ENCODE results near the gene ZNF408. TPM values are rescaled to one million over a fixed set of nuclear protein-coding genes. Genes with fewer than 3 reads are reported as not detected.
"Not testable (repeated sequence)": the region's sequence is repeated elsewhere in the genome, so short reads cannot be mapped to it uniquely, and the experiment has no call there.

Gene ZNF408
- total RNA-seq, 1 donor from 2014 or later, result 14.1 TPM

DNA sequence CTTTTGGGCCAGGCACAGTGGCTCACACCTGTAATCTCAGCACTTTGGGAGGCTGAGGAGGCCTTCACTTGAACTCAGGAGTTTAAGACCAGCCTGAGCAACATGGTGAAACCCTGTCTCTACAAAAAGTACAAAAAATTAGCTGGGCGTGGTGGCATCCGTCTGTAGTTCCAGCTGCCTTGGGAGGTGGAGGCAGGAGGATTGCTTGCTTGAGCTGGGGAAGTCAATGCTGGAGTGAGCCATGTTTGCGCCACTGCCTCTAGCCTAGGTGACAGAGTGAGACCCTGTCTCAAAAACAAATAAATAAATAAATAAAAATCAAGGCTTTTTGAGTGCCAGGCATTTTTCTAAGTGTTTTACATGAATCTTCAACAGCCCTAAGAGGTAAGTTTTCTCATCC, 30.3 kb upstream of the ZNF408 start:
- peaks cover 41% of the 10 kb centered on the region for H3K4me1 Mint-ChIP-seq
- peaks cover 55% of the 10 kb centered on the region for H3K36me3 Mint-ChIP-seq (ENCODE audit: low read depth)
- intact Hi-C loops (cut with micrococcal nuclease), result loop anchor here (2.0 kb wide), 1 partner anchor 30 kb away; the partner anchor contains the start of genes ARHGAP1 and ZNF408
- DNase-seq, H3K4me3 Mint-ChIP-seq, H3K27me3 Mint-ChIP-seq, H3K9me3 Mint-ChIP-seq: not testable (repeated sequence)
- H3K27ac Mint-ChIP-seq, result peak overlapping the region; percentile 90

DNA sequence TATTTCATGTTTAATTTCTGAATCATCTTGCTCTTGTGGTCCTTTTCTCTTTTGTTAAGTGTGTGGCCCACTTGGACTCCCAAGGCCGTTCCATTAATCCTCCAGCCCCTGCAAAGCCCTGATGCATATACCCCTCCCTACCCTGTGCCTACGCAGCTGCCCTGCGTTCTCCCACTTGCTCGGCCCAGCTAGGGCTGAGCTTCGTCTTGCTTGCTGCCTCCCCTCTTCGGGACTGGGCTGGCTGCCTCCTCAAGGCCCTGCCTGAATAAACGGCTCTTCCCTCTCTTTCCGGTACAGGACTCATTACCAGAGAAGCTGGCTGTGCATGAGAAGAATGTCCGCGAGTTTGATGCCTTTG, 28.9 kb upstream of the ZNF408 start:
- no peaks in the 10 kb centered on the region for H3K9me3 Mint-ChIP-seq
- peak overlapping the region; percentile 70 for H3K27ac Mint-ChIP-seq
- peaks cover 46% of the 10 kb centered on the region for H3K4me1 Mint-ChIP-seq
- H3K4me3 Mint-ChIP-seq, result peak overlapping the region; percentile 50
- peaks cover 52% of the 10 kb centered on the region for H3K36me3 Mint-ChIP-seq (ENCODE audit: low read depth)
- intact Hi-C loops (cut with micrococcal nuclease), result loop anchor here (2.0 kb wide), 1 partner anchor 29 kb away; the partner anchor contains the start of genes ARHGAP1 and ZNF408
- no peak for DNase-seq
- no peaks in the 10 kb centered on the region for H3K27me3 Mint-ChIP-seq

DNA sequence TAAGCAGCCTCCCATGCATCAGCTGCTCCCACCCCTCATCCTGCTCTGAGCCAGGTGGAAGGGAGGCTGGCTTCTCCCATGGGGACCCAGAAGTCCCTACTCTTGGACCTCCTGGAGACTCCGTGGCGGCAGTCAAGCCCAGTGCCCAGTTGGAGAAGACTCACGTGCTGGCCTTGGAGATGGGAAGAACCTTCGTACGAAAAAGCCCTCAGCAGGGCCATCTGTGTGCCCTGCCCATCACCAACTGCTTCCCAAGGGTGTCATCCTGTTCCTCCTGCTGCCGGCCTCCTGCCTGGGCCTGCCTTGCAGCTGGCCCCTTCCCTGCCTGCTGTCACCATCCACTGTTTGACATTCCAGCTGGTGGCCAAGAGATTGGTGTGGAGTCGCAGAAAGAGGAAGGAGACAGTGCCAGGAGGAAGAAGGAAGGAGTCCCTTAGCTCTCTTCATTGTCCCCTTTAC, 28.4 kb upstream of the ZNF408 start:
- peak overlapping the region; percentile 79 for H3K27ac Mint-ChIP-seq
- peaks cover 52% of the 10 kb centered on the region for H3K36me3 Mint-ChIP-seq (ENCODE audit: low read depth)
- intact Hi-C loops (cut with micrococcal nuclease), result no loop called here
- peaks cover 48% of the 10 kb centered on the region for H3K4me1 Mint-ChIP-seq
- H3K4me3 Mint-ChIP-seq, result peak overlapping the region; percentile 51
- no peaks in the 10 kb centered on the region for H3K27me3 Mint-ChIP-seq
- no peak for DNase-seq
- H3K9me3 Mint-ChIP-seq, result no peaks in the 10 kb centered on the region

DNA sequence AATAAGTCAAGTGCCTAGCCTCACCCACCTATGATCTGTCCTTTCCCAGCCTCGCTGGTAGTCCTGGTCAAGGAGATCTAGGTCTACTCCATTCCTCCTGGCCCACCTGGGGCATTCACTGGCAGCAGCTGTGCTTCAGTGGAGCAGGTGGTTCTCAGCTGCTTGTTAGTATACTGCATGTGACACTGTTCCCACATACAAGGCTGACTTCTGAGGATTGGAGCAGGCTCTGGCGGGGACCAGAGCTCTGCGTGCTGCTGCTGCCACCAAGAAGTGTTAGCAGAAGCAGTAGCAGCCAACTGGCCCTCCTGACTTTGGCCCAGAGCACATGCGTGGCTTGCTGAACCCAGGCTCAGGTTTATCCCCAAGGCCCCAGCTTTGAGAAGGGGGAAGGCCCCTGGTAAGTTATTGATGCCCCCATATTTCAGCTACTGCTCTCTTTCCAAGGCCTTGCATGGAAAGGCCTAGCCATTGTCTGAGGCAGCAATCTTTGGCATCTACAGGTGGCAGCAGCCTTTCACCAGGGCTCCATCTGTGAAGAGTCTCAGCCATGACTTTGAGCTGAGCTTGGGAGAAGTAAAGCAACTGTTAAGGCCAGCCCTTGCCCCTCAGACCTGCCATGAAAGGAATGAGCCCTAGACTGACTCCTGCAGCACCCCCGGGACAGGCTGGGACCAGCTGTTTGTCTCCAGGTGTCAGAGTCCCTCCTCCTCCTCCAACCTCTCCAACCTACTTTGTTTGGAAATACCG, 26.9 kb upstream of the ZNF408 start:
- Mint-ChIP-seq H3K27ac (no peak overlapping the region), H3K4me3 (no peak overlapping the region), H3K27me3 (no peaks in the 10 kb centered on the region), H3K9me3 (no peaks in the 10 kb centered on the region), H3K4me1 (peaks cover 48% of the 10 kb centered on the region), H3K36me3 (ENCODE audit: low read depth) (peaks cover 50% of the 10 kb centered on the region)
- no peak for DNase-seq
- intact Hi-C loops (cut with micrococcal nuclease), result no loop called here

DNA sequence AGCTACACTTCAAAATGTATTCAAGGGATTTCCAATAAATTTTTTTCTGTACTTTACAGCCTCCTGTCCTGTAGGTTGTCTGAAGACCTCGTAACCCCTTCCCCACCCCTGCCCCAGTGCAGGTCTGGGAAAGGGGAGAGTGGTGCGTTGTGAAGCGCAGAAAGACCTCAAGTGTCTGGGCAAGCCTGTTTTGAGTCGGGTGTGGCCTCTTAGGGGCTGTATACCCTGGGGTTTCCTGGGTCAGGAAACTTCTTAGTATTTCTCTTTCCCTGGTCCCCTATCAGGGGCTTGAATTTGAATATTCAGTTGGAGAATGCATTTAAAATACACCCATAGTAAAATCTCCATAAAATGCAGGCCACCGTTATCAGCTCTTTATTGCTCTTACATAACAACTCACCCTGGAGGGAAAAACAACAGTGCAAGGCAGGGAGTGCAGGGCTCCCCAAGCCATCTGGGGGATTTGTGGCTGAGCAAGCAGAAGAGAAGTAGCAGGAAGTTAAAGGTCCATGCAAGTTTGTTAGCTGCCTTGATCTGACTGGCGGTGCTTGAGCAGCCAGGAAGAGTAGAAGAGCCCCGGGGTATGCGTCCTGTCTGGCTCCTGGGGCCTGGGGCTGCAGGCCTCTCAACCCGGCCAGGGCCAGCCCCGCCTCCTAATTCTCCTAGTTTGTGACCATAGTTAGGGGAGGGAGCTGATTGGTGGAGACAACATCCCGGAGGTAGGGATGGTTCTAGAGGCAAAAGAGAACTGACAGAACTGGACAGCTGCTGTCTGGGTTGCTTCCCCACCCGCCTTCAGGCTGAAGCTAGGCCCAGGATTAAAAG, 26.2 kb upstream of the ZNF408 start:
- Mint-ChIP-seq H3K4me1 (peaks cover 43% of the 10 kb centered on the region), H3K27ac (peak overlapping the region; percentile 67), H3K9me3 (no peaks in the 10 kb centered on the region), H3K36me3 (ENCODE audit: low read depth) (peaks cover 46% of the 10 kb centered on the region), H3K27me3 (no peaks in the 10 kb centered on the region), H3K4me3 (peak overlapping the region; percentile 26)
- DNase-seq, result peak; percentile 74
- intact Hi-C loops (cut with micrococcal nuclease), result no loop called here

DNA sequence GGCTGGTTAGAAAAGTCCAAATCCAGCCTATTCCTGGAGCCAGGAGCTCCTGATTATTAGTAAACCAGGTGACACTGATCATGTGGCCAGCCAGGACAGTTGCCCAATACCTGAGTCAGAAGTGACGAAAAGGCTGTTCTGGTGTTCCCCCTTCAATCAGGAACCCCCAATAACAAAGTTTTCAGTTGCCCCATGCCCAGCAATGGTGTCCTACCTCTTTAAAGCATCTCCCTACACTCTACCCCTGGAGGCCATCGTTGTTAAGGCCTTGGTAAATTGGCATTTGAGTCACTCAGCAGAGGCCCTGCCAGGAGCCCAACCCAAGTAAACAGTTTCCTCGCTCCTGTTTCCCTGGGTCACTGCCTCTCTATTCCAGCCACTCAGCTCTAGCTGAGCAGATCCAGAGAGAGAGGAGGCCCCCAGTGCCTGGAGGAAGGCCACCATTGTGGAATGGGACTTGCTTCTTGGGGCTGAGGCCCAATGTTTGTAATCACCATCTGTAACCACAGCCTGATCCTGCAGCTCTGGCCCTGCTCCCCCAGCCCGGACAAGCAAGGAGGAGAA, 25.5 kb upstream of the ZNF408 start:
- Mint-ChIP-seq H3K4me1 (peaks cover 38% of the 10 kb centered on the region), H3K4me3 (no peak overlapping the region), H3K9me3 (no peaks in the 10 kb centered on the region), H3K27ac (peak overlapping the region; percentile 25), H3K27me3 (no peaks in the 10 kb centered on the region), H3K36me3 (ENCODE audit: low read depth) (peaks cover 43% of the 10 kb centered on the region)
- DNase-seq, result no peak
- intact Hi-C loops (cut with micrococcal nuclease), result no loop called here

DNA sequence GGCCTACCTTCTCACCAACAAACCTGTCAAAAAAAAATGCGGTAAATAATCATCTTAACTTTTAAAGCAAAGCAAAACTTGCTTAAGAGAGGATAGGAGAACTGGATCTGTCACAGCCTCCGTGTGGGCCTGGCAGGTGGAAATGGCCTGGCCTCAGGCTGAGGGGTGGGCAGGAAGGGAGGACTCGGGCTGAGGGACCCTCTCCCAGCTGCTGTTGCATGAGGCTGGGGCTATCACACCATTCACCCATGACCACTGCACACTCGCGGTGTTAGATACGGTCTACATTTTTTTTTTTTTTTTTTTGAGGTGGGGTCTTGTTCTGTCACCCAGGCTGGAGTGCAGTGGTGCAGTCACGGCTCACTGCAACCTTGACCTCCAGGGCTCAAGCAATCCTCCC, 24.9 kb upstream of the ZNF408 start:
- intact Hi-C loops (cut with micrococcal nuclease), result no loop called here
- Mint-ChIP-seq H3K36me3 (ENCODE audit: low read depth) (peaks cover 46% of the 10 kb centered on the region), H3K4me1 (peaks cover 34% of the 10 kb centered on the region), H3K9me3 (no peaks in the 10 kb centered on the region), H3K4me3 (no peak overlapping the region), H3K27me3 (no peaks in the 10 kb centered on the region), H3K27ac (peak overlapping the region; percentile 25)
- no peak for DNase-seq

DNA sequence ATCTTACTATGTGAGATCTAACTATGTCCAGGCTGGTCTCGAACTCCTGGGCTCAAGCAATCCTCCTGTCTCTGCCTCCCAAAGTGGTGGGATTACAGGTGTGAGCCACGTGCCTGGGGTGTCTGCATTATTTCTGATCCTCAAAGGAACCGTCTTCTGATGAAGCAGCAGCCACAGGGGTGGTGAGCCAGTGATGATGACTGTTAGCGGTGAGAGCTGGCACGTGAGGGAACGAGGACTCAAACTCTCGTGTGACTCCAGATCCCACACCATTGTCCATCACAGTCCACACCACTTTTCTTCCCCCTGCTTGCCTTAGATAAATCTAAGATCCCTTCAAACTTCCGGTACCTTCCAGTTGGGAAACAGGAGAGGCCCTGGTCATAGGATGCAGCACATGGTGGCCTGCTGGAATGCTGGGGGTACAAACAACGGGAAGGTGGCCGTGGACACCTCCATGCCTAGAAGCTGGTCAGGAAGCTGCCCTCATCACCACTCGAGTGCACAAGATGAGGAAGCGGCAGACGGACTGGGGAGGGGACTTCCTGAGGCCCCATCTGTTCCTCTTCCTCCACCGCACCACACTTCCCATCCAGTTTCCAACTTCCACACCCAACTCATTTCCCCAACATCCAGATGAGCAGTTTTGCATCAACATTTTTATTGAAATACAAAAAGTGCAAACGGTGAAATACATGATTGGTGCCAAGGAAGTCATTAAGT, 24.2 kb upstream of the ZNF408 start:
- Mint-ChIP-seq H3K27ac (no peak overlapping the region), H3K9me3 (no peaks in the 10 kb centered on the region), H3K36me3 (ENCODE audit: low read depth) (peaks cover 42% of the 10 kb centered on the region), H3K27me3 (no peaks in the 10 kb centered on the region), H3K4me1 (peaks cover 30% of the 10 kb centered on the region), H3K4me3 (no peak overlapping the region)
- DNase-seq, result no peak
- intact Hi-C loops (cut with micrococcal nuclease), result no loop called here

DNA sequence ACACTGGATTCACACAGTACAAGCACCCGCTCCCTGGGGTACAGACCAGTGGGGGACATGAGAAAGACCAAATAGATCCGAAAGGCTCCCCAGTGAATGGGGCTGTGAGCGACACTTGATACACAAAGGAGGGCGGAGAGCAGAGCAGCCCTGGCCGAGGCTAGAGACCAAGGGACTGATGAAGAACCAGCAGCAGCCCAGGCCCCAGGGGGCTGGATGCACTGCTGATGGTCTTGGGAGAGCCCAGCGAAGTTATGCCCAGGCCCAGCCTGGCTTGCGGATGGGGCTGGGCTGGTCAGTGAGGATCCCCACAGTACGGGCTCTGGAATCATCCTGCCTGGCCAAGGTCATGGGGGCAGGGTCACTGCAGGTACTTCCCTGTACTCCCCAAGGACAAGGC, 23.7 kb upstream of the ZNF408 start:
- Mint-ChIP-seq H3K9me3 (no peaks in the 10 kb centered on the region), H3K4me1 (peaks cover 24% of the 10 kb centered on the region), H3K36me3 (ENCODE audit: low read depth) (peaks cover 36% of the 10 kb centered on the region), H3K27ac (no peak overlapping the region), H3K27me3 (no peaks in the 10 kb centered on the region), H3K4me3 (no peak overlapping the region)
- DNase-seq, result no peak
- intact Hi-C loops (cut with micrococcal nuclease), result no loop called here

DNA sequence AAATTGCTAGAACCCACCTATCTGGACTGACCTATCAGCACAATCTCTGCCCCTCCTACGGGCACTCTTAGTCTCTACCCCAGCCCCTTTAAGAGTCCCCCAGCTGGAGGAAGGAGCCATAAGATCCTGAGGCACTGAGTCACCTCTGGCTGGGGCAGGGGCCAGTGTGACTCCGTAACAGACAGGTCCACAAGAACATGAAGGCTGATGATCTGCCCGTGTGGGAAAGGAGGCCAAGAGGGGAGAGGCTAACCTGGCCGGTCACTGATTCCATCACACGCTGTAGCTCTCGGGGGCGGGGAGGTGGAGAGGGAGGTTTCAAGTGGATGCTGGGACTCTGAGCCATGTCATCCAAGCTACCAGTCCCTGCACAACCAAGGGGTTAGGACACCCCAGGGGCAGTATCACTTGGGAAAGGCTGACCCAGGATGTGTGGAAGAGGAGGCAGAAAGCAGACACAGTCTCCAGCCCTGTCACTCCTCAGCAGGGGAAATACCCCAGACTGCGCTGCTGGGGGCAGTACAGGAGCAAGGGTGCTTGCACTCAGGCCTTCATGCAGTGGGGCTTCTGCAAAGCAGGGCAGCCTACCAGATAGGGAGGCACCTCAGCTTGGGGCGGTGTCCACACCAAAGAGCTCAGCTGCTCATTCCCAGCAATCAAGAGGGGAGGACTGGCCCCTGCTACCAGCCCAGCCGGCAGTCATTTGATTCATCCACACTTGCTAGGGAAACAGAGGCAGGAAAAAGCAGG, 22.7 kb upstream of the ZNF408 start:
- Mint-ChIP-seq H3K36me3 (ENCODE audit: low read depth) (peaks cover 28% of the 10 kb centered on the region), H3K4me3 (no peak overlapping the region), H3K27ac (peak overlapping the region; percentile 53), H3K27me3 (no peaks in the 10 kb centered on the region), H3K9me3 (no peaks in the 10 kb centered on the region), H3K4me1 (peaks cover 19% of the 10 kb centered on the region)
- intact Hi-C loops (cut with micrococcal nuclease), result no loop called here
- no peak for DNase-seq

DNA sequence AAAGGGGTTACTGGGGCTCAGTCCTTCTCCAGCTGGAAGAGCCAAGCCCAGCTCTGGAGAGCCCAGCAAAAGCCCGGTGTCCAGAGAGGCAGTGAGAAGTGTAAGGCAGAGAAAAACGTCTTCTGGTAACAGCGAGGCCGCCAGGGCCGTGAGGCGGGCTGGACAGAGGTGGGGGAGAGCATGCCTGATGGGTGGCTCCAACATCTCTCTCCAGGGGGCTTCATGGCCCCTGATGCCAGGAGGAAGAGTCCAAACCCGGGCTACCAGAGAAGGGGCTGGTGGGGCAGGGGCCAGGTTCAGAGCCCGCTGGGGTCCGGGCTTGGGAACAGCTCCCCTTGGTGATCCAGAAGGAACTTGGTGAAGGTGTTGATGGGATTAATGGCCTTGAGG, 22.1 kb upstream of the ZNF408 start:
- Mint-ChIP-seq H3K36me3 (ENCODE audit: low read depth) (peaks cover 25% of the 10 kb centered on the region), H3K27ac (no peak overlapping the region)

DNA sequence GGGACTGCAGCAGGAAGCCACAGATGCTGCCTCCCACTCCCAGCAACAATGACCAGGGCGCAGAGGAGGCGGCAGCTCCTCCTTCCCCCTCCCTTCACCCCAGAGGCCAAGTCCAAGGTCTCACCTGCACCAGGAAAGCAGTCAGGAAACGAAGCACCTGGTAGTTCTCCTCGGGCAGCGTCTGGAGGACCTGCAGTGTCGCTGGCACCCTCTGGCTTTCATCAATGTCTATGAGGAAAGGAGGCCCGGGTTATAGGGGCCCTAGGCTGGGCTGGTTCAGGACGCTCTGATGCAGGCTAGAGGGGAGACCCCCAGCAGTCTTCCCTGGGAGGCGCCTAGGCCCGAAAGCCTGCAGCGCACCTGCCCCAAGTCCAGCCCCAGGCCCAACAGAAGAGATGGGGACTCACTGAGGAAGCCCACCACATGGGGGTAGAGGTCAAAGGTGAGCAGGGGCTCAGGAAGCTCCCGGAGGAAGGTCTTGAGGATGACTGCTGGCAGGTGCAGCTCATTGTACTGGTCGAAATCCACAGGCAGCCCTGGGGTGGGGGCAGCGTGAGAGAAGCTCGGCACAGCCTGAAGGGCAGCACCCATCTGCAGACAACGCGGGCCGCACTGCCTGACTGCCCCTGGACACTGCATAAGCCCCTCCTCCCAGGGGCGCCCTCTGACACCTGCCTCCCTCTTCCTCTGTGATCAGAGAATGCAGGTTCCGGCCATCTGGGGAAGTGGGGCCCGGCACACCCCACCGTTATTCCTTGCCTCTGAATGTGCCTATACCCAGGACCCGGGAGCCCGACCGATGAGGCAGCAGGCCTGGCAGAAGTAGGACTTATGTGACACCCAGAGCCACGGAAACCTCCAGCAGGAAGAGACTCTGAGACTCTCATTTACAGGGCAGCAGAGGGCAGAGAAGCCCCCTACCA, 21.3 kb upstream of the ZNF408 start:
- Mint-ChIP-seq H3K4me3 (no peak overlapping the region), H3K36me3 (ENCODE audit: low read depth) (peaks cover 26% of the 10 kb centered on the region), H3K4me1 (peaks cover 16% of the 10 kb centered on the region), H3K9me3 (no peaks in the 10 kb centered on the region), H3K27ac (no peak overlapping the region), H3K27me3 (no peaks in the 10 kb centered on the region)
- intact Hi-C loops (cut with micrococcal nuclease), result no loop called here
- DNase-seq, result no peak

More for the DNA sequence above, 22.1 kb upstream of the ZNF408 start:
- peaks cover 19% of the 10 kb centered on the region for H3K4me1 Mint-ChIP-seq
- H3K27me3 Mint-ChIP-seq, result no peaks in the 10 kb centered on the region
- no peak overlapping the region for H3K4me3 Mint-ChIP-seq
- DNase-seq, result no peak
- H3K9me3 Mint-ChIP-seq, result no peaks in the 10 kb centered on the region
- intact Hi-C loops (cut with micrococcal nuclease), result no loop called here
